ENCODE results near the gene REL. TPM values are rescaled to one million over a fixed set of nuclear protein-coding genes. Genes with fewer than 3 reads are reported as not detected.

The REL gene
- total RNA-seq, 1 experiment from 2014 or later = 6.2 TPM

- peaks cover 22 to 23% of the 10 kb centered on the region in 2 experiments for H3K4me1 Mint-ChIP-seq
- no peaks in the 10 kb centered on the region for H4K20me1 ChIP-seq (ENCODE audit: control insufficient read depth, insufficient read depth, insufficient read length)
- DNase-seq = no peak
- H3K14ac ChIP-seq (ENCODE audit: insufficient read depth, low read length) = peak overlapping the region; percentile 58; the same call in 1 of the 2 replicates
- no peak overlapping the region for H2BK15ac ChIP-seq (ENCODE audit: low read depth, low read length)
- no peak overlapping the region for H2BK20ac ChIP-seq (ENCODE audit: low read depth, low read length, poor library complexity, severe bottlenecking)
- H3K27ac Mint-ChIP-seq = peak overlapping the region; percentile 69 to 92 (median 91); a peak in 5 of 7 replicates
- peaks cover 4% of the 10 kb centered on the region for H3K23me2 ChIP-seq (ENCODE audit: insufficient read length, low read depth, low read length, poor library complexity, severe bottlenecking)
- WGBS (ENCODE audit: extremely low coverage, insufficient read length, low lambda C conversion rate) = no CpG with 5 or more reads among the region's 18 CpGs
- TF ChIP-seq CTCF (conservative IDR thresholded peaks at IDR 0.05) = no peak; the same call in 2 of the 3 replicates
- no peaks in the 10 kb centered on the region for H3K79me2 ChIP-seq (ENCODE audit: insufficient read depth, low read length)
- no peaks in the 10 kb centered on the region for H3K79me1 ChIP-seq (ENCODE audit: insufficient read depth, low read depth, low read length, poor library complexity, severe bottlenecking)
- no peak overlapping the region for H4K8ac ChIP-seq (replicated peaks; ENCODE audit: insufficient read length, low read depth, low read length)
- H4K91ac ChIP-seq (ENCODE audit: insufficient read length, low read depth, low read length) = no peak overlapping the region
- no peak overlapping the region for H2AFZ ChIP-seq (ENCODE audit: low read length)
- no peaks in the 10 kb centered on the region for H3K4me1 ChIP-seq (ENCODE audit: insufficient read depth, low read length)
- no peaks in the 10 kb centered on the region; a peak in 1 of 5 replicates for H3K9me3 Mint-ChIP-seq
- peaks cover 19% of the 10 kb centered on the region for H3K27me3 Mint-ChIP-seq (ENCODE audit: low read depth)
- no peak overlapping the region for H3K27ac ChIP-seq (ENCODE audit: insufficient read length, low read depth, low read length)
- peak overlapping the region; percentile 69 for H3K4me2 ChIP-seq (ENCODE audit: insufficient read depth, insufficient read length, low read length)
- no peak overlapping the region for H2BK5ac ChIP-seq (ENCODE audit: insufficient read length, low read length)
- no peak overlapping the region for H2BK120ac ChIP-seq (ENCODE audit: low read depth, low read length, poor library complexity, severe bottlenecking)
- H3K23ac ChIP-seq (ENCODE audit: insufficient read length, low read depth, low read length) = no peak overlapping the region
- no peaks in the 10 kb centered on the region for H3K27me3 ChIP-seq (ENCODE audit: insufficient read depth, low read length)
- H3K56ac ChIP-seq (ENCODE audit: insufficient read length, low read depth, low read length) = no peak overlapping the region
- peak overlapping the region; percentile 87 to 89 for H3K4me3 Mint-ChIP-seq
- H3K9ac ChIP-seq (ENCODE audit: extremely low read depth, insufficient read length, low read length) = no peak overlapping the region
- no peaks in the 10 kb centered on the region for H3K9me3 ChIP-seq (ENCODE audit: control insufficient read depth, low read depth, low read length)
- no peak overlapping the region for H2AK5ac ChIP-seq (ENCODE audit: insufficient read length, low read length)
- H2BK12ac ChIP-seq (ENCODE audit: insufficient read length, low read depth, low read length) = no peak overlapping the region
- no peaks in the 10 kb centered on the region; a peak in 1 of 7 replicates for H3K36me3 Mint-ChIP-seq (ENCODE audit: insufficient read depth in 1 of 3, low read depth in 3 of 3)
- no peak overlapping the region for H4K5ac ChIP-seq (ENCODE audit: insufficient read length, low read depth, low read length)
- H3K4ac ChIP-seq (ENCODE audit: low read depth, low read length) = no peak overlapping the region
- H3K18ac ChIP-seq (ENCODE audit: insufficient read length, low read depth, low read length) = no peak overlapping the region
- no peak overlapping the region for H3T11ph ChIP-seq (ENCODE audit: low read length)
Observed at GRCh38 chr2:60880643-60881046, 729 bp upstream of the REL start.
